NT2/D1 (cell line): Measurements from ENCODE around the gene YAF2.

Source experiments
- DNase-seq: peaks from one replicate; pipeline ENCODE4 v3.0.0-alpha.2; 2011; ENCODE audit warnings: low read depth, low spot score
- H3K27me3 ChIP-seq: 2 replicates; pipeline ENCODE4 v1.6.0; 2011; ENCODE audit warnings: mild to moderate bottlenecking; ENCODE audit not compliant: insufficient read length, insufficient read depth
- H3K36me3 ChIP-seq: 2 replicates; pipeline ENCODE4 v1.6.1; 2011; ENCODE audit warnings: mild to moderate bottlenecking, low read length, mixed read lengths; ENCODE audit not compliant: insufficient read depth, insufficient read length
- H3K4me1 ChIP-seq: 2 replicates; pipeline ENCODE4 v1.5.1; 2011; ENCODE audit not compliant: insufficient read depth, insufficient read length
- H3K4me3 ChIP-seq: 2 replicates; pipeline ENCODE4 v1.5.1; 2011; ENCODE audit warnings: low read depth; ENCODE audit not compliant: insufficient read length
- H3K9ac ChIP-seq: 2 replicates; pipeline ENCODE4 v1.6.0; 2011; ENCODE audit warnings: low read depth; ENCODE audit not compliant: insufficient read length
- H3K9me3 ChIP-seq: 2 replicates; pipeline ENCODE4 v1.5.1; 2011; ENCODE audit warnings: mild to moderate bottlenecking, low read length; ENCODE audit not compliant: insufficient read depth
- SUZ12 ChIP-seq: IDR thresholded peaks from 2 replicates; pipeline ENCODE4 v1.6.1; 2011; ENCODE audit not compliant: insufficient read length, insufficient read depth; ENCODE audit errors: extremely low read depth
- YY1 ChIP-seq: IDR thresholded peaks from 2 replicates; pipeline ENCODE4 v1.6.1; 2011; ENCODE audit not compliant: insufficient read length, insufficient read depth
- ZNF274 ChIP-seq: IDR thresholded peaks from 2 replicates; pipeline ENCODE4 v1.6.1; 2011; ENCODE audit warnings: mild to moderate bottlenecking, low read depth, low read length

Gene YAF2

GRCh38 chr12:42238240-42239140, at the start of gene YAF2:
YAF2 (minus strand) TSS chr12:42238248; CDS start chr12:42238180, 68 bp downstream.
- Histone ChIP-seq H3K9ac (peak within 1 kb of the TSS; percentile 88), H3K36me3 (peaks cover 19% of the 10 kb centered on the region), H3K27me3 (peaks cover 18% of the 10 kb centered on the region), H3K9me3 (no peaks in the 10 kb centered on the region), H3K4me1 (no peaks in the 10 kb centered on the region), H3K4me3 (peak within 1 kb of the TSS; percentile 73)
- DNase-seq = peak; percentile 63
- TF ChIP-seq YY1 (no peak), SUZ12 (no peak), ZNF274 (no peak)

DNA sequence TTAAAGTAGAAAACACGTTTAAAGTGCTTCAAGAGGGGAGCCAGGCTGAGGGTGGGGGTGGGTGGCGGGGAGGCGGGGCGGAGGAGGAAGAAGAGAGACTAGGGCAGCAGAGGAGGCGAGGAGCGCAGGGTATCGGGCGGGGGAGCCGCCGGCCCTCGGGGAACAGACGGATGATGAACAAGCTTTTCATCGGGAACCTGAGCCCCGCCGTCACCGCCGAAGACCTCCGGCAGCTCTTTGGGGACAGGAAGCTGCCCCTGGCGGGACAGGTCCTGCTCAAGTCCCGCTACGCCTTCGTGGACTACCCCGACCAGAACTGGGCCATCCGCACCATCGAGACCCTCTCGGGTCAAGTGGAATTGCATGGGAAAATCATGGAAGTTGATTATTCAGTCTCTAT, 48.7 kb upstream of the YAF2 start:
- Histone ChIP-seq H3K4me3 (no peak overlapping the region), H3K9ac (no peak overlapping the region), H3K4me1 (no peaks in the 10 kb centered on the region), H3K27me3 (no peaks in the 10 kb centered on the region), H3K9me3 (no peaks in the 10 kb centered on the region), H3K36me3 (no peaks in the 10 kb centered on the region)
- no peak for DNase-seq
- TF ChIP-seq SUZ12 = no peak
- no peak for TF ChIP-seq ZNF274
- no peak for TF ChIP-seq YY1

DNA sequence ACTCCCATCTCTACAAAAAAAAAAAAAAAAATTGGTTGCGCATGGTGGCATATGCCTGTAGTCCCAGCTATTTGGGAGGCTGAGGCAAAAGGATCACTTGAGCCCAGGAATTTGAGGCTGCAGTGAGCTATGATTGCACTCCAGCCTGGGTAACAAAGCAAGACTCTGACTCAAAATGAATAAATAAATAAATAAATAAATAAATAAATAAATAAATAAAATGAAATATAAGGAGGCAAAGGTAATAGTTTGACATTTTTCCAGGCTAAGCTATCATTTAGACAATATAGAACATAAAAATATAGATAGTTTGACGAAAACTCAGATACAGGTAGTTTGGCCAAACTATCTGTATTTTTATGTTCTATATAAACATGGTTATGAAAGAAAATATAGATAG, 47.4 kb upstream of the YAF2 start:
- Histone ChIP-seq H3K27me3 (no peaks in the 10 kb centered on the region), H3K9me3 (no peaks in the 10 kb centered on the region)
- TF ChIP-seq YY1 = no peak
- no peak for TF ChIP-seq ZNF274
- no peak for TF ChIP-seq SUZ12

GRCh38 chr12:42284876-42285275, 46.8 kb upstream of the YAF2 start:
- no peak overlapping the region for H3K9ac ChIP-seq
- H3K4me3 ChIP-seq = no peak overlapping the region
- no peak for DNase-seq
- no peaks in the 10 kb centered on the region for H3K4me1 ChIP-seq
- H3K9me3 ChIP-seq = no peaks in the 10 kb centered on the region
- no peaks in the 10 kb centered on the region for H3K36me3 ChIP-seq
- no peaks in the 10 kb centered on the region for H3K27me3 ChIP-seq
- TF ChIP-seq YY1 (no peak), SUZ12 (no peak), ZNF274 (no peak)

More for the DNA sequence above, 47.4 kb upstream of the YAF2 start:
- H3K36me3 ChIP-seq = no peaks in the 10 kb centered on the region
- no peak overlapping the region for H3K9ac ChIP-seq
- H3K4me3 ChIP-seq = no peak overlapping the region
- H3K4me1 ChIP-seq = no peaks in the 10 kb centered on the region
- no peak for DNase-seq

GRCh38 chr12:42284157-42284556, 46.1 kb upstream of the YAF2 start:
- no peak overlapping the region for H3K4me3 ChIP-seq
- no peak overlapping the region for H3K9ac ChIP-seq
- no peaks in the 10 kb centered on the region for H3K27me3 ChIP-seq
- no peak for TF ChIP-seq ZNF274
- TF ChIP-seq SUZ12 = no peak
- TF ChIP-seq YY1 = no peak
- no peaks in the 10 kb centered on the region for H3K9me3 ChIP-seq
- no peaks in the 10 kb centered on the region for H3K36me3 ChIP-seq
- no peak for DNase-seq
- H3K4me1 ChIP-seq = no peaks in the 10 kb centered on the region

DNA sequence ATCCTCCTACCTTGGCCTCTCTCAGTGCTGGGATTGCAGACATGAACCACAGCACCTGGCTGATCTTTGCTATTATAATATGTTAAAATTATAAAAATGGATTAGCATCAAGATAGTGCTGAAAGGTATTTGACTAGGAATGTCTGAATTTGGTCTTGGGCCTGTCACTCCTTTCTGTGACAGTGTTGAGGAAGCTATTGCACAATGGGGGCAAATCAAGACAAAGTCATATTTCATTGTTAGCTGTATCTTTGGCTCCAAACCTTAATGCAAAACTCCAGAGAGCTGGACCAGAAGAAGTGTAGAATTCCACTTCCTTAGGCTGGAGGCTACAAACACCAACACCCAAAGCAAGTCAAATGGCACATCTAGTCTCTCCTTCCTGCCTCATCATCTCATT, 45.7 kb upstream of the YAF2 start:
- TF ChIP-seq SUZ12 (no peak), ZNF274 (no peak), YY1 (no peak)
- DNase-seq = no peak

DNA sequence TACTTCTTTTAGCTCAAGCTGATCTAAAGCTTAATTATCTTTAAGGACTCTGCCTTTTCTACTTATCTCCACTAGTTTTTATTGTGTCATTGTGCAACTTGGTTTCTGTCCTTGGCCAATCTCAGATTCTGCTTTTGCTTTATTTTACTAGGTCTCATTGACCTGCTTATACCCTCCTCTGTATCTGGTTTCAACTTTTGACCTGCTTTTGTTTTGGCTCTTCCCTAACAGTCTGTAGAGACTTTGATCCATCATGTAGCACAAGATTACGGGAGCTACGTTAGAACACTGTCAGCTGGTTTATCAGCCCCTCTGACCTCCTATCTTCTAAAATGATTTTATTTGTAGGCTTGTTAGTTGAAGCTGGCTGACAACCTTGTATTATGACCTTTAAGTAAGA, 44.2 kb upstream of the YAF2 start:
- DNase-seq = no peak
- H3K36me3 ChIP-seq = no peaks in the 10 kb centered on the region
- H3K4me1 ChIP-seq = no peaks in the 10 kb centered on the region
- H3K4me3 ChIP-seq = no peak overlapping the region
- no peak for TF ChIP-seq YY1
- no peak for TF ChIP-seq ZNF274
- TF ChIP-seq SUZ12 = no peak
- no peak overlapping the region for H3K9ac ChIP-seq
- no peaks in the 10 kb centered on the region for H3K9me3 ChIP-seq
- no peaks in the 10 kb centered on the region for H3K27me3 ChIP-seq

More for the DNA sequence above, 45.7 kb upstream of the YAF2 start:
- Histone ChIP-seq H3K9ac (no peak overlapping the region), H3K9me3 (no peaks in the 10 kb centered on the region), H3K27me3 (no peaks in the 10 kb centered on the region), H3K4me3 (no peak overlapping the region), H3K4me1 (no peaks in the 10 kb centered on the region), H3K36me3 (no peaks in the 10 kb centered on the region)
